ENCODE data around the gene CFAP100. TPM values are rescaled to one million over a fixed set of nuclear protein-coding genes. Genes with fewer than 3 reads are reported as not detected.
A peak's percentile ranks its signal among the peaks of the same experiment; 100 is the strongest.

CFAP100 gene
- total RNA-seq, 1 experiment from 2014 or later = not detected

- CTCF ChIA-PET = no interaction called here
- RAD21 ChIA-PET (ENCODE audit: low non-redundant PET in 1 of 2, low total read pairs in 2 of 2, uncharacterized antibody in 2 of 2, unreplicated experiment in 2 of 2) = no interaction called here
- no peak for TF ChIP-seq CBX3 (IDR thresholded peaks at IDR 0.05; ENCODE audit: low read depth)
- no peak for TF ChIP-seq CTCF (IDR thresholded peaks at IDR 0.05 in 2 of 3, conservative IDR thresholded peaks at IDR 0.05 in 1 of 3; ENCODE audit: borderline replicate concordance in 1 of 3, insufficient read depth in 1 of 3, low read depth in 2 of 3, low read length in 2 of 3)
- TF ChIP-seq ATF3 (IDR thresholded peaks at IDR 0.05) = no peak
- TF ChIP-seq REST (IDR thresholded peaks at IDR 0.05; ENCODE audit: low read depth) = no peak
- no peak for TF ChIP-seq FOSL1 (IDR thresholded peaks at IDR 0.05; ENCODE audit: low read depth)
- TF ChIP-seq ZBTB33 (IDR thresholded peaks at IDR 0.05; ENCODE audit: extremely low read depth, insufficient replicate concordance, low read length) = no peak
- no peak for TF ChIP-seq RAD21 (IDR thresholded peaks at IDR 0.05; ENCODE audit: low read depth)
- H3K36me3 ChIP-seq (ENCODE audit: control insufficient read depth in 1 of 2, insufficient read depth in 2 of 2, low read length in 2 of 2) = no peaks in the 10 kb centered on the region
- BruUV-seq (replicated peaks) = no TSS peak
- no peaks in the 10 kb centered on the region for H3K9me2 ChIP-seq (ENCODE audit: insufficient read depth)
- no peaks in the 10 kb centered on the region for H3K27me3 ChIP-seq (ENCODE audit: insufficient read depth, low read length)
- no peak overlapping the region for H3K27ac ChIP-seq (ENCODE audit: low read depth, low read length)
- no peak overlapping the region for H3K4me3 ChIP-seq (replicated peaks in 1 of 2; ENCODE audit: low read depth in 1 of 2, low read length in 2 of 2)
- H3K9me3 ChIP-seq (ENCODE audit: control insufficient read depth in 1 of 2, insufficient read depth in 1 of 2, low read depth in 1 of 2, low read length in 2 of 2) = no peaks in the 10 kb centered on the region
- POLR2A ChIA-PET = no interaction called here
- H2AFZ ChIP-seq (ENCODE audit: low read depth, low read length, poor library complexity, severe bottlenecking) = no peak overlapping the region
- H3K9ac ChIP-seq (ENCODE audit: low read length) = no peak overlapping the region
- no peaks in the 10 kb centered on the region for H3K79me2 ChIP-seq (ENCODE audit: insufficient read depth, low read length)
- peaks cover 10 to 22% of the 10 kb centered on the region in 2 experiments; a peak in 3 of 4 replicates for H3K4me1 ChIP-seq (ENCODE audit: control insufficient read depth in 1 of 2, insufficient read depth in 2 of 2, low read length in 2 of 2)
- ATAC-seq (no peak), DNase-seq (ENCODE audit: low read depth, low spot score) (no peak)
- H3K4me2 ChIP-seq (ENCODE audit: low read length) = peak overlapping the region; percentile 67; the same call in 1 of the 2 replicates
- intact Hi-C loops (cut with micrococcal nuclease) = no loop called here
- no peaks in the 10 kb centered on the region for H4K20me1 ChIP-seq (ENCODE audit: insufficient read depth)
Measured at GRCh38 chr3:126419151-126419703, 24.5 kb downstream of the CFAP100 start.
